ENCODE data around the gene NRM.
"Not testable (repeated sequence)": the region's sequence is repeated elsewhere in the genome, so short reads cannot be mapped to it uniquely, and the experiment has no call there.

NRM gene

GRCh38 chr6:30725713-30726505, 35.1 kb upstream of the NRM start (continued):
- TF ChIP-seq CSRNP3 (CRISPR knock-in tag; IDR thresholded peaks at IDR 0.05) (peak; percentile 81), BACH2 (CRISPR knock-in tag; IDR thresholded peaks at IDR 0.05; ENCODE audit: borderline replicate concordance) (no peak), GLIS3 (CRISPR knock-in tag; IDR thresholded peaks at IDR 0.05) (peak; percentile 85), ZFP3 (CRISPR knock-in tag; IDR thresholded peaks at IDR 0.05) (no peak), ESRRG (CRISPR knock-in tag; IDR thresholded peaks at IDR 0.05) (peak; percentile 26; the same call in 1 of the 2 replicates), SNAI2 (CRISPR knock-in tag; IDR thresholded peaks at IDR 0.05) (no peak), CSDC2 (CRISPR knock-in tag; IDR thresholded peaks at IDR 0.05) (0 out of 2 replicates have a peak, but pooled peaks have one; percentile 17), PPARA (CRISPR knock-in tag; IDR thresholded peaks at IDR 0.05; ENCODE audit: borderline replicate concordance) (no peak), RARB (CRISPR knock-in tag; IDR thresholded peaks at IDR 0.05) (no peak; the same call in 1 of the 2 replicates)
- TF ChIP-seq, protein P1, sequence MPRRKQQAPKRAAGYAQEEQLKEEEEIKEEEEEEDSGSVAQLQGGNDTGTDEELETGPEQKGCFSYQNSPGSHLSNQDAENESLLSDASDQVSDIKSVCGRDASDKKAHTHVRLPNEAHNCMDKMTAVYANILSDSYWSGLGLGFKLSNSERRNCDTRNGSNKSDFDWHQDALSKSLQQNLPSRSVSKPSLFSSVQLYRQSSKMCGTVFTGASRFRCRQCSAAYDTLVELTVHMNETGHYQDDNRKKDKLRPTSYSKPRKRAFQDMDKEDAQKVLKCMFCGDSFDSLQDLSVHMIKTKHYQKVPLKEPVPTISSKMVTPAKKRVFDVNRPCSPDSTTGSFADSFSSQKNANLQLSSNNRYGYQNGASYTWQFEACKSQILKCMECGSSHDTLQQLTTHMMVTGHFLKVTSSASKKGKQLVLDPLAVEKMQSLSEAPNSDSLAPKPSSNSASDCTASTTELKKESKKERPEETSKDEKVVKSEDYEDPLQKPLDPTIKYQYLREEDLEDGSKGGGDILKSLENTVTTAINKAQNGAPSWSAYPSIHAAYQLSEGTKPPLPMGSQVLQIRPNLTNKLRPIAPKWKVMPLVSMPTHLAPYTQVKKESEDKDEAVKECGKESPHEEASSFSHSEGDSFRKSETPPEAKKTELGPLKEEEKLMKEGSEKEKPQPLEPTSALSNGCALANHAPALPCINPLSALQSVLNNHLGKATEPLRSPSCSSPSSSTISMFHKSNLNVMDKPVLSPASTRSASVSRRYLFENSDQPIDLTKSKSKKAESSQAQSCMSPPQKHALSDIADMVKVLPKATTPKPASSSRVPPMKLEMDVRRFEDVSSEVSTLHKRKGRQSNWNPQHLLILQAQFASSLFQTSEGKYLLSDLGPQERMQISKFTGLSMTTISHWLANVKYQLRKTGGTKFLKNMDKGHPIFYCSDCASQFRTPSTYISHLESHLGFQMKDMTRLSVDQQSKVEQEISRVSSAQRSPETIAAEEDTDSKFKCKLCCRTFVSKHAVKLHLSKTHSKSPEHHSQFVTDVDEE (CRISPR knock-in tag; IDR thresholded peaks at IDR 0.05): no peak

DNA sequence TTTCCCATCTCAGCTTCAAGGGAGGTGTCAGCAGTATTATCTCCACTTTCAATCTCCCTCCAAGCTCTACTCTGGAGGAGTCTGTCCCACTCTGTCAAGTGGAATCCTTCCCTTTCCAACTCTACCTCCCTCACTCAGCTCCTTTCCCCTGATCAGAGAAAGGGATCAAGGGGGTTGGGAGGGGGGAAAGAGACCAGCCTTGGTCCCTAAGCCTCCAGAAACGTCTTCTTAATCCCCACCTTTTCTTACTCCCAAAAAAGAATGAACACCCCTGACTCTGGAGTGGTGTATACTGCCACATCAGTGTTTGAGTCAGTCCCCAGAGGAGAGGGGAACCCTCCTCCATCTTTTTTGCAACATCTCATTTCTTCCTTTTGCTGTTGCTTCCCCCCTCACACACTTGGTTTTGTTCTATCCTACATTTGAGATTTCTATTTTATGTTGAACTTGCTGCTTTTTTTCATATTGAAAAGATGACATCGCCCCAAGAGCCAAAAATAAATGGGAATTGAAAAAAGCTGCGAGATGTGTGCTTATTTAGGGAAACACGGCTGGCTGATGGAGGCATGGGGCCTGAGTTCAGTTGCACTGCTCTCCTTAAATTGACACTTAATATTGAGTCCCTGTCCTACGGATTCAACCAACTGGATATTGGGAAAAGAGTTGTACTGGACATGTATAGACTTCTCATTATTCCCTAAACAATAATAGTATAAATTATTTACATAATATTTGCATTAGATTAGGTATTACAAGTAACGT, 34.3 kb upstream of the NRM start:
- peak; percentile 74 for TF ChIP-seq PATZ1 (CRISPR knock-in tag; IDR thresholded peaks at IDR 0.05; ENCODE audit: borderline replicate concordance)
- TF ChIP-seq GLIS3 (CRISPR knock-in tag; IDR thresholded peaks at IDR 0.05): 0 out of 2 replicates have a peak, but pooled peaks have one; percentile 53
- TF ChIP-seq ARNTL (CRISPR knock-in tag; IDR thresholded peaks at IDR 0.05; ENCODE audit: borderline replicate concordance, low read depth): no peak
- no peak for ATAC-seq

GRCh38 chr6:30723843-30724741, 33.3 kb upstream of the NRM start:
- not testable (repeated sequence) for ATAC-seq

GRCh38 chr6:30723159-30723842, 32.5 kb upstream of the NRM start:
- not testable (repeated sequence) for ATAC-seq

- ATAC-seq: peak; percentile 0; the same call in 1 of the 3 replicates
- no peak for TF ChIP-seq TCF4 (CRISPR knock-in tag; IDR thresholded peaks at IDR 0.05; ENCODE audit: borderline replicate concordance)
- no peak for TF ChIP-seq OSR1 (CRISPR knock-in tag; IDR thresholded peaks at IDR 0.05)
- TF ChIP-seq, protein P2, sequence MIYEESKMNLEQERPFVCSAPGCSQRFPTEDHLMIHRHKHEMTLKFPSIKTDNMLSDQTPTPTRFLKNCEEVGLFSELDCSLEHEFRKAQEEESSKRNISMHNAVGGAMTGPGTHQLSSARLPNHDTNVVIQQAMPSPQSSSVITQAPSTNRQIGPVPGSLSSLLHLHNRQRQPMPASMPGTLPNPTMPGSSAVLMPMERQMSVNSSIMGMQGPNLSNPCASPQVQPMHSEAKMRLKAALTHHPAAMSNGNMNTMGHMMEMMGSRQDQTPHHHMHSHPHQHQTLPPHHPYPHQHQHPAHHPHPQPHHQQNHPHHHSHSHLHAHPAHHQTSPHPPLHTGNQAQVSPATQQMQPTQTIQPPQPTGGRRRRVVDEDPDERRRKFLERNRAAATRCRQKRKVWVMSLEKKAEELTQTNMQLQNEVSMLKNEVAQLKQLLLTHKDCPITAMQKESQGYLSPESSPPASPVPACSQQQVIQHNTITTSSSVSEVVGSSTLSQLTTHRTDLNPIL (CRISPR knock-in tag; IDR thresholded peaks at IDR 0.05; ENCODE audit: low read depth): no peak
- TF ChIP-seq ESRRG (CRISPR knock-in tag; IDR thresholded peaks at IDR 0.05): no peak
- no peak for TF ChIP-seq GLIS3 (CRISPR knock-in tag; IDR thresholded peaks at IDR 0.05)
- no peak for TF ChIP-seq RARB (CRISPR knock-in tag; IDR thresholded peaks at IDR 0.05)
- no peak for TF ChIP-seq ZNF565 (CRISPR knock-in tag; conservative IDR thresholded peaks at IDR 0.05; ENCODE audit: low read depth)
- TF ChIP-seq ZC3H10 (CRISPR knock-in tag; IDR thresholded peaks at IDR 0.05): no peak
- TF ChIP-seq BACH2 (CRISPR knock-in tag; IDR thresholded peaks at IDR 0.05; ENCODE audit: borderline replicate concordance): no peak
- no peak for TF ChIP-seq ZFP30 (CRISPR knock-in tag; IDR thresholded peaks at IDR 0.05)
- TF ChIP-seq ARNTL (CRISPR knock-in tag; IDR thresholded peaks at IDR 0.05; ENCODE audit: borderline replicate concordance, low read depth): no peak
- no peak for TF ChIP-seq CSDC2 (CRISPR knock-in tag; IDR thresholded peaks at IDR 0.05)
Measured at GRCh38 chr6:30722280-30723112, 31.7 kb upstream of the NRM start.

All from SK-N-SH treated with all-trans-retinoic acid at 6 μM for 48 hours (cell line).